Measurements from ENCODE around the gene DYSF.

DYSF gene

DNA sequence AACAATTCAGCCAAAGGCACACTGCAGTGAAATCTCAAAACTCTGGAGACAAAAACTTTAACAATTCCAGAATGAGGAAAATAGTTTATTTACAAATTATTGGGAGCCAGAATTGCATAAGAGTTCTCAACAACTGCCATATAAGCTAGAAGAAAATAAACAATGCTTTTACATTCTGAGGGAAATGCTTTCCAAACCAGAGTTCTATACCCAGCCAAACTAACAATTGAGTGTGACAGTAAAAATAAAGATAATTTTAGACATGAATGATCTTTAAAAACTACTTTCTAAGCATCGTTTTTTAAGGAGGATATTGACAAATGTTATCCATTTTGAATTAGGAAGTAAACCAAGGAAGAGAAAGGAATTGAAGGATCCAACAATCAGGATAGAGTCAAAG, 271.4 kb downstream of the DYSF start:
- H4K20me1 ChIP-seq (ENCODE audit: insufficient read depth, low read length, poor library complexity, severe bottlenecking): no peaks in the 10 kb centered on the region
- no peaks in the 10 kb centered on the region for H3K9me2 ChIP-seq (replicated peaks; ENCODE audit: low read depth, low read length)
- no peaks in the 10 kb centered on the region for H3K4me1 ChIP-seq (ENCODE audit: insufficient read depth, low read length, poor library complexity, severe bottlenecking)
- H2AFZ ChIP-seq (ENCODE audit: low read length): no peak overlapping the region
- H3K9me3 ChIP-seq (ENCODE audit: insufficient read depth, low read depth, low read length): peaks cover 3% of the 10 kb centered on the region; the same call in 1 of the 2 replicates
- no peak overlapping the region for H3K4me3 ChIP-seq (ENCODE audit: low read length, poor library complexity, severe bottlenecking)
- no peaks in the 10 kb centered on the region for H3K36me3 ChIP-seq (ENCODE audit: insufficient read depth, low read length)
- no peak overlapping the region for H3K4me2 ChIP-seq (ENCODE audit: low read depth, low read length, poor library complexity, severe bottlenecking)
- H3K27me3 ChIP-seq (ENCODE audit: insufficient read depth, low read length, poor library complexity, severe bottlenecking): no peaks in the 10 kb centered on the region
- no peaks in the 10 kb centered on the region for H3F3A ChIP-seq (ENCODE audit: low read depth)
- TF ChIP-seq, protein P1, sequence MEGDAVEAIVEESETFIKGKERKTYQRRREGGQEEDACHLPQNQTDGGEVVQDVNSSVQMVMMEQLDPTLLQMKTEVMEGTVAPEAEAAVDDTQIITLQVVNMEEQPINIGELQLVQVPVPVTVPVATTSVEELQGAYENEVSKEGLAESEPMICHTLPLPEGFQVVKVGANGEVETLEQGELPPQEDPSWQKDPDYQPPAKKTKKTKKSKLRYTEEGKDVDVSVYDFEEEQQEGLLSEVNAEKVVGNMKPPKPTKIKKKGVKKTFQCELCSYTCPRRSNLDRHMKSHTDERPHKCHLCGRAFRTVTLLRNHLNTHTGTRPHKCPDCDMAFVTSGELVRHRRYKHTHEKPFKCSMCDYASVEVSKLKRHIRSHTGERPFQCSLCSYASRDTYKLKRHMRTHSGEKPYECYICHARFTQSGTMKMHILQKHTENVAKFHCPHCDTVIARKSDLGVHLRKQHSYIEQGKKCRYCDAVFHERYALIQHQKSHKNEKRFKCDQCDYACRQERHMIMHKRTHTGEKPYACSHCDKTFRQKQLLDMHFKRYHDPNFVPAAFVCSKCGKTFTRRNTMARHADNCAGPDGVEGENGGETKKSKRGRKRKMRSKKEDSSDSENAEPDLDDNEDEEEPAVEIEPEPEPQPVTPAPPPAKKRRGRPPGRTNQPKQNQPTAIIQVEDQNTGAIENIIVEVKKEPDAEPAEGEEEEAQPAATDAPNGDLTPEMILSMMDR (conservative IDR thresholded peaks at IDR 0.05; ENCODE audit: low read length): no peak
- TF ChIP-seq EZH2phosphoT487 (IDR thresholded peaks at IDR 0.05; ENCODE audit: borderline replicate concordance): no peak
- no peak overlapping the region for H3K9ac ChIP-seq (ENCODE audit: low read depth, low read length, poor library complexity, severe bottlenecking)
- H3K79me2 ChIP-seq (ENCODE audit: insufficient read depth, low read length): no peaks in the 10 kb centered on the region

DNA sequence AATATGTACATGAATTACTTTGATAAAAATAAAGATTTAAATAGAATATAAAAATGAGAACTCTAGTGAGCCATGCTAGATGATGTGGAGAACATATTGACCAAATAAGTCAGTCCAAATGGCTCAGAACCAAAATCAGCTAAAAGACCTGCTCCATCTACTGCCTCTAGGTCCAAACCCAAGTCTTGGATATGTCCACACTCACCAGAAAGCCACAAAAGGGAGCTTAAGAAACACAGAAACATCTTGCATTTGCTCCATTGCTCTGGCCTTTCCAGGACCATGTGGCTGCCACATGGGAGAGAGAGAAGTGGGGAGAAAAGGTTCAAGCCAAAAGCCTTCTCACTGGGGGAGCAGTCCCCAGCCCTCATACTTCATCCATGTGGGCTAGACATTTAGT, 272.5 kb downstream of the DYSF start:
- no peaks in the 10 kb centered on the region for H3K9me2 ChIP-seq (replicated peaks; ENCODE audit: low read depth, low read length)
- no peak overlapping the region for H3K4me3 ChIP-seq (ENCODE audit: low read length, poor library complexity, severe bottlenecking)
- H3F3A ChIP-seq (ENCODE audit: low read depth): no peaks in the 10 kb centered on the region
- no peak overlapping the region for H3K4me2 ChIP-seq (ENCODE audit: low read depth, low read length, poor library complexity, severe bottlenecking)
- no peak overlapping the region for H3K9ac ChIP-seq (ENCODE audit: low read depth, low read length, poor library complexity, severe bottlenecking)
- H3K79me2 ChIP-seq (ENCODE audit: insufficient read depth, low read length): no peaks in the 10 kb centered on the region
- TF ChIP-seq, protein P1 (conservative IDR thresholded peaks at IDR 0.05; ENCODE audit: low read length): no peak
- TF ChIP-seq EZH2phosphoT487 (IDR thresholded peaks at IDR 0.05; ENCODE audit: borderline replicate concordance): no peak
- H4K20me1 ChIP-seq (ENCODE audit: insufficient read depth, low read length, poor library complexity, severe bottlenecking): no peaks in the 10 kb centered on the region
- H2AFZ ChIP-seq (ENCODE audit: low read length): no peak overlapping the region
- H3K27me3 ChIP-seq (ENCODE audit: insufficient read depth, low read length, poor library complexity, severe bottlenecking): no peaks in the 10 kb centered on the region
- peaks cover 3% of the 10 kb centered on the region; the same call in 1 of the 2 replicates for H3K9me3 ChIP-seq (ENCODE audit: insufficient read depth, low read depth, low read length)
- H3K4me1 ChIP-seq (ENCODE audit: insufficient read depth, low read length, poor library complexity, severe bottlenecking): no peaks in the 10 kb centered on the region
- H3K36me3 ChIP-seq (ENCODE audit: insufficient read depth, low read length): no peaks in the 10 kb centered on the region

DNA sequence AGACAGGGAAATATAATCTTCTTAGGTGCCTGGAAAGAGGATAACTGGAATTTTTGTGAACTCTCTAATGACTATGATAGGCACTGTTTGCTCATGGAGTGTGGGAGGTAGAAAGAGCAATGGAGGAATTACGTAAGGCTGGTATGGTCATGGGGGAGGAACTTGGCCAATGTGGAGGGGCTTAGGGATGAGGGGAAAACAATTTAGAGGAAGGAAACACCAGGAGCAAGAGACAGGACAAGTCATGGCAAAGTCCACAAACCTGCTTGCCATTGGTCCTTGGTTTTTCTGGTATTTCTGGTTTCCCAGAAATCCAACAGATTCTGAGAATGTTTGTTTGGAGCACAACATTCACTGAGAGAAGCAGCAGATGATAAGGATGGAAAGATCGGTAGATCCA, 274.2 kb downstream of the DYSF start:
- no peaks in the 10 kb centered on the region for H3K36me3 ChIP-seq (ENCODE audit: insufficient read depth, low read length)
- no peaks in the 10 kb centered on the region for H3K4me1 ChIP-seq (ENCODE audit: insufficient read depth, low read length, poor library complexity, severe bottlenecking)
- no peaks in the 10 kb centered on the region for H3K79me2 ChIP-seq (ENCODE audit: insufficient read depth, low read length)
- H3F3A ChIP-seq (ENCODE audit: low read depth): no peaks in the 10 kb centered on the region
- no peak overlapping the region for H2AFZ ChIP-seq (ENCODE audit: low read length)
- no peak overlapping the region for H3K4me2 ChIP-seq (ENCODE audit: low read depth, low read length, poor library complexity, severe bottlenecking)
- no peaks in the 10 kb centered on the region for H3K27me3 ChIP-seq (ENCODE audit: insufficient read depth, low read length, poor library complexity, severe bottlenecking)
- no peak overlapping the region for H3K9ac ChIP-seq (ENCODE audit: low read depth, low read length, poor library complexity, severe bottlenecking)
- TF ChIP-seq EZH2phosphoT487 (IDR thresholded peaks at IDR 0.05; ENCODE audit: borderline replicate concordance): no peak
- TF ChIP-seq, protein P1 (conservative IDR thresholded peaks at IDR 0.05; ENCODE audit: low read length): no peak
- no peak overlapping the region for H3K4me3 ChIP-seq (ENCODE audit: low read length, poor library complexity, severe bottlenecking)
- H4K20me1 ChIP-seq (ENCODE audit: insufficient read depth, low read length, poor library complexity, severe bottlenecking): no peaks in the 10 kb centered on the region
- no peaks in the 10 kb centered on the region for H3K9me2 ChIP-seq (replicated peaks; ENCODE audit: low read depth, low read length)
- H3K9me3 ChIP-seq (ENCODE audit: insufficient read depth, low read depth, low read length): peaks cover 3% of the 10 kb centered on the region; the same call in 1 of the 2 replicates
